IPS-20b (cell line): ENCODE results near the gene TMC8.

Experiments
- H3K27ac ChIP-seq: one replicate; pipeline ENCODE4 v1.5.1; 2013; ENCODE audit warnings: low read length
- H3K27me3 ChIP-seq: 2 replicates; pipeline ENCODE4 v1.6.1; 2013; ENCODE audit warnings: mild to moderate bottlenecking, low read length, inconsistent platforms; ENCODE audit not compliant: insufficient read depth
- H3K36me3 ChIP-seq: 2 replicates; pipeline ENCODE4 v1.6.1; 2013; ENCODE audit warnings: low read depth, mild to moderate bottlenecking, inconsistent platforms, low read length, moderate library complexity; ENCODE audit not compliant: insufficient read depth
- H3K4me1 ChIP-seq: 2 replicates; pipeline ENCODE4 v1.6.1; 2013; ENCODE audit warnings: mild to moderate bottlenecking, control low read depth, inconsistent platforms, low read length, moderate library complexity; ENCODE audit not compliant: insufficient read depth
- H3K4me3 ChIP-seq: 2 replicates; pipeline ENCODE4 v1.5.1; 2013; ENCODE audit warnings: mild to moderate bottlenecking, low read length, inconsistent platforms
- H3K9ac ChIP-seq: 2 replicates; pipeline ENCODE4 v1.6.1; 2013; ENCODE audit warnings: low read depth, mild to moderate bottlenecking, inconsistent platforms, low read length, moderate library complexity
- H3K9me3 ChIP-seq: 2 replicates; pipeline ENCODE4 v1.6.1; 2013; ENCODE audit warnings: mild to moderate bottlenecking, low read depth, low read length, inconsistent platforms; ENCODE audit not compliant: insufficient read depth

TMC8 gene

DNA sequence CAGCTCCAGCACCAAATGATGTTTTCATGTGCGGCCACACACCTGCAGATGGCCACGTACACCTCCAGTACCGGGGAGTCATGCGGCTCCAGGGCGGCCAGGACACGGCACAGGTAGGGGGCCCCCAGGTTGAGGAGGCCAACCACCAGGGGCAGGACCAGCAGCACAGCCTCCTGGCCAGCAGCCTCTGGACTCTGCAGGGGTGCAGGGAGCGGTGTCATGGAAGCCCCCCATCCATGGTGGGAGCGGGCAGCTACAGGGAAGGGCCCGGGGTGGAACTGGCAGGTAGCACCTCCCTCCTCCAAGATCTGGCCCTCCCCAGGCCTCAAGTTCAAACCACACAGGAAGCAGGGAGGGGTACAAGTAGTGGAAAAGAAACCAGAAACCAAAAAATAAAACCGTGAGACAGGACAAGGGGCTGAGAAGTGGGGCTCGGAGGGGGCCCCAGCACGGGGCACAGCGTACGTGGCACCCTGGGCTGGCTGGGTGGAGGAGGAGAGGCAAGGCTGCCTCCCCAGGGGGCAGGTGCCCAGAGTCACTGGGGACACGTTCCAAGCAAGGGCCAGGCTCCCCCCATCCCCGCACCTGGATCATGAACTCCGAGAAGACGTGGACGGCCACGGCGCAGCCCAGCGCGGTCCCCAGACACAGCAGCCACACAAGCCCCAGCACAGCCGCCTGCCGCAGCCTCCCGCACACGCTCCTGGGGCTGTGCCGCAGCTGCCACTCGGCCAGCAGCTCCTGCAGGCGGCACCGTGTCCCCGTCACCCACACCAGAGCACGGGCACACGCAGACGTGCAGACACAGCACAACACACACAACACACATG lies 9.4 kb upstream of the TMC8 start:
- peaks cover 21% of the 10 kb centered on the region for H3K36me3 ChIP-seq
- H3K9ac ChIP-seq: no peak overlapping the region
- no peaks in the 10 kb centered on the region for H3K9me3 ChIP-seq
- no peak overlapping the region for H3K27ac ChIP-seq
- H3K27me3 ChIP-seq: no peaks in the 10 kb centered on the region
- H3K4me1 ChIP-seq: no peaks in the 10 kb centered on the region
- no peak overlapping the region for H3K4me3 ChIP-seq

DNA sequence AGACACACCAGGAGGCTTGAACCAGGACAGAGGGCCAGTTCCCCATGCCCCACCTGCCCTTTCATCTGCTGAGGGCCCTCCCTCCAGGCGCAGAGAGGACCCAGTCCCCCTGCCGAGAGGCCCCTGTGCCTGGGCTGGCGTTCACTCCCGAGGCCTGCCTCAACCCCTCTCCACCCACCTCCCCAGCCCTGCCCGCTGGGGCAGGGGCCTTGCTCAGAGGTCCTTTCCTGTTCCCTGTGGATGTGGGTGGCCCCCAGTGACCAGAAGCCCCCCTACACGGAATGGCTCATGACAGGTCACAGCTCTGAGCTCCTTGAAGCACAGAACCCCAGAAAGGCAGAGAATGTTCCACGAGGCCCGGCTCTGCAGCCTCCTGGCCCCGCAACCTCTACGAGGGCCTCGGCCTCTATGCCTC lies 8.8 kb upstream of the TMC8 start:
- H3K4me1 ChIP-seq: 0 out of 2 replicates have a peak, but pooled peaks cover under 1% of the 10 kb centered on the region
- H3K9ac ChIP-seq: no peak overlapping the region
- no peaks in the 10 kb centered on the region for H3K9me3 ChIP-seq
- H3K4me3 ChIP-seq: no peak overlapping the region
- no peak overlapping the region for H3K27ac ChIP-seq
- no peaks in the 10 kb centered on the region for H3K27me3 ChIP-seq
- peaks cover 21% of the 10 kb centered on the region for H3K36me3 ChIP-seq

GRCh38 chr17:78122216-78122930 lies 8.2 kb upstream of the TMC8 start:
- Histone ChIP-seq H3K9me3 (no peaks in the 10 kb centered on the region), H3K36me3 (peaks cover 21% of the 10 kb centered on the region), H3K4me3 (no peak overlapping the region), H3K9ac (no peak overlapping the region), H3K27me3 (no peaks in the 10 kb centered on the region; the same call in 1 of the 2 replicates), H3K27ac (no peak overlapping the region), H3K4me1 (0 out of 2 replicates have a peak, but pooled peaks cover 4% of the 10 kb centered on the region)

DNA sequence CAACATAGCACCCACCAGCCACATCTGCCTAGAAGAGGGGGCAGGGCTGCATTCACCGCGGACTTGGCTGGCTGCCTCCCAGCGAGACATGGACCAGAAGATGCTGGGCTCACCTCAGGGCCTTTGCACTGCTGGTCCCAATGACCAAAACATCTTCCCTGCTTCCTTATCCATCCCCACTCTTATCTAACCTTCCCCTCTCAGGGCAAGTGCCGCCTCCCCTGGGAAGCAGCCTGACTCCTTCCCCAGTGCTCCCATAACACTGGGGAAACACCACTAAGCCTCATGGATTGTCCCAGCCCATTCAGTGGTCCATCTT lies 7.7 kb upstream of the TMC8 start:
- H3K4me3 ChIP-seq: no peak overlapping the region
- 0 out of 2 replicates have a peak, but pooled peaks cover 4% of the 10 kb centered on the region for H3K4me1 ChIP-seq
- H3K27me3 ChIP-seq: no peaks in the 10 kb centered on the region; the same call in 1 of the 2 replicates
- H3K9me3 ChIP-seq: no peaks in the 10 kb centered on the region
- H3K36me3 ChIP-seq: peaks cover 21% of the 10 kb centered on the region
- H3K9ac ChIP-seq: no peak overlapping the region
- H3K27ac ChIP-seq: no peak overlapping the region

DNA sequence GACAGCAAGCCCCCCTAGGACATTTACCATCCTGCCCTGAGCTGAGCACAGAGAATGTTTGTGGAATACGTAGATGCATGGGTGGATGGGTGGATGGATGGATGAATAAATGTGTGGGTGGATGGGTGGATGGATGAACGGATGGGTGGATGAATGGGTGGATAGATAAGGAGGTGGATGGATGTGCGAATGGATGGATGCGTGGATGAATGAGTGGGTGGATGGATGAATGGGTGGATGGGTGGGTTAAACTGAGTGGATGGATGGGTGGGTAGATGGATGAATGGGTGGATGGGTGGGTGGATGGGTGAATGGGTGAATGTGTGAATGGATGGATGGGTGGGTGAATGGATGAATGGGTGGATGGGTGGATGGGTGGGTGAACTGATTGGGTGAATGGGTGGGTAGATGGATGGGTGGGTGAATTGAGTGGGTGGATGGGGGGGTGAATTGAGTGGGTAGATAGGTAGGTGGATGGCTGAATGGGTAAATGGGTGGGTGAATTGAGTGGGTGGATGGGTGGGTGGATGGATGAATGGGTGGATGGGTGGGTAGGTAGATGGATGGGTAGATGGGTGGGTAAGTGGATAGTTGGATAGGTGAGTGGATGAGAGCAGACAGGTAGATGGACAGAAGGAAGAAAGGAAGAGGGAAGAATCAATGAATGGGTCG lies 7.2 kb upstream of the TMC8 start:
- H3K36me3 ChIP-seq: peaks cover 21% of the 10 kb centered on the region

GRCh38 chr17:78124081-78124835 lies 6.3 kb upstream of the TMC8 start:
- H3K4me3 ChIP-seq: no peak overlapping the region
- H3K9ac ChIP-seq: no peak overlapping the region
- peaks cover 4% of the 10 kb centered on the region; the same call in 1 of the 2 replicates for H3K4me1 ChIP-seq
- H3K27me3 ChIP-seq: no peaks in the 10 kb centered on the region; the same call in 1 of the 2 replicates
- H3K9me3 ChIP-seq: no peaks in the 10 kb centered on the region
- peaks cover 21% of the 10 kb centered on the region for H3K36me3 ChIP-seq
- no peak overlapping the region for H3K27ac ChIP-seq

More for the DNA sequence above, 7.2 kb upstream of the TMC8 start:
- no peak overlapping the region for H3K9ac ChIP-seq
- H3K4me1 ChIP-seq: 0 out of 2 replicates have a peak, but pooled peaks cover 4% of the 10 kb centered on the region
- no peak overlapping the region for H3K27ac ChIP-seq
- no peak overlapping the region for H3K4me3 ChIP-seq
- H3K27me3 ChIP-seq: no peaks in the 10 kb centered on the region; the same call in 1 of the 2 replicates
- no peaks in the 10 kb centered on the region for H3K9me3 ChIP-seq

DNA sequence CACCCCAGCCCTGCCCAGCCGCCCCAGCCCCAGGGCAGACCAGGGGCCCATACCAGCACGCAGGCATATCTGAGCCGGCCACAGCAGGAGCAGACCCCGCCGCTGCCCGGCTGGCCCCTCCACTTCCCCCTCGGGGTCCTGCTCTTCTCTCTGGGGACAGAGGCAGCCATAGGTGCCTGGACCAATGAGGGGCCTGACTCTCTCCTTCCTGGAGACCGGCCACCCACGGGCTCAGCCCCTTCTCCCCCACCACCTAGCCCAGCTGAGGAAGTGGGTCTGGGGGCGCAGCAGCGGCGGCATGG lies 5.8 kb upstream of the TMC8 start:
- peaks cover 21% of the 10 kb centered on the region for H3K36me3 ChIP-seq
- H3K4me1 ChIP-seq: peaks cover 4% of the 10 kb centered on the region; the same call in 1 of the 2 replicates
- H3K9ac ChIP-seq: no peak overlapping the region
- no peak overlapping the region for H3K4me3 ChIP-seq
- no peak overlapping the region for H3K27ac ChIP-seq
- H3K9me3 ChIP-seq: no peaks in the 10 kb centered on the region
- H3K27me3 ChIP-seq: peaks cover 2% of the 10 kb centered on the region; the same call in 1 of the 2 replicates

GRCh38 chr17:78125138-78125913 lies 5.2 kb upstream of the TMC8 start:
- Histone ChIP-seq H3K36me3 (peaks cover 21% of the 10 kb centered on the region), H3K27me3 (peaks cover 7% of the 10 kb centered on the region), H3K9me3 (no peaks in the 10 kb centered on the region), H3K4me3 (no peak overlapping the region), H3K9ac (no peak overlapping the region), H3K27ac (no peak overlapping the region), H3K4me1 (peaks cover 4% of the 10 kb centered on the region; the same call in 1 of the 2 replicates)

DNA sequence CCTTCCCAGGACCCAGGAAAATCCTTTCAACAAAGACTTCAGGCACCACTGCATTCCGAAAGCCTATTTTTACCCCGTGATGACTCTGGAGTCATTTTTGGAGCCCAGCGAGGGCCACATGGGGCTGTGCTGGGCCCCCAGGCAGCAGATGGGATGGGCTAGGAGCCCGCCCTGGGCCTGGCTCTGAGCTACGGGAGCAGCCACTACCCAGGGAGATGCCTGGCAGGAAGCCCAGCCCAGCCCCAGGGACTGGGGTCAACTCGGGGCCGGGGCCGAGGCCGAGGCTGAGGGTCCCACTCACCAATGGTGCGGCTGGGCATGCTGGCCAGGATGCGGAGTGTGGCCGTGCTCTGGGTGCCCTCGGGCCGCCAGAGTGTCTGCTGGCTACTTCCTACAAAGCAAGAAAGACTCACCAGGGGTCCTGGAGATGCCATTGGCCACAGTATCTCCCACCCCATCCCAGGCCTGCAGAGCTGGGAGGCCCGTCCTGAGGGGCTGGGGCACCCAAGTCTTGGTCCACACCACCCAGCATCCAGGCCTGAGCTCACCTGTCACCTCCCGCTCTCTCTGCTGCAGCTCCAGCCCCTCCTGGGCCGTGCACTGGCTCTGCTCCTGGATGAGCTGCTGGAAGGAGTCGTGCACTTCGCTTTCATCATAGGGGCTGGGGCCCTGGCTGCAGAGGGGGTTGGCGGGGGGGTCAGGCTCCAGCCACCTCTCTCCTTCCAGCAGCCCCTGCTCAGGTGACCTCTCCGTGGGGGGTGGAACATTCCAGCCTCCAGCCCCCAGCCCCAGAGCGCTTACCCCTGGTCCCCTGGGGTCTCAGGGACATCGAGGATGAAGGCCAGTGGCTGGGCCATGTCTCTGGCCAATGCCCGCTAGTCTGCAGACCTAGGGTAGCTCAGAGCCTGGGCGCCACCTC lies 4.3 kb upstream of the TMC8 start:
- Histone ChIP-seq H3K27ac (no peak overlapping the region), H3K4me1 (peaks cover 4% of the 10 kb centered on the region; the same call in 1 of the 2 replicates), H3K9ac (no peak overlapping the region), H3K4me3 (no peak overlapping the region), H3K27me3 (peaks cover 16% of the 10 kb centered on the region), H3K36me3 (peaks cover 21% of the 10 kb centered on the region), H3K9me3 (no peaks in the 10 kb centered on the region)

GRCh38 chr17:78126895-78127238 lies 3.7 kb upstream of the TMC8 start:
- Histone ChIP-seq H3K9ac (peak overlapping the region; percentile 74; the same call in 1 of the 2 replicates), H3K4me3 (peak overlapping the region; percentile 79), H3K9me3 (no peaks in the 10 kb centered on the region), H3K27me3 (peaks cover 23% of the 10 kb centered on the region), H3K36me3 (peaks cover 19% of the 10 kb centered on the region), H3K27ac (no peak overlapping the region), H3K4me1 (peaks cover 4% of the 10 kb centered on the region; the same call in 1 of the 2 replicates)
